ENCODE results near the gene POLR1G. TPM values are rescaled to one million over a fixed set of nuclear protein-coding genes. Genes with fewer than 3 reads are reported as not detected.

POLR1G gene
- total RNA-seq, 1 experiment from 2014 or later: 30.5 TPM

GRCh38 chr19:45442778-45443461 lies 36.5 kb downstream of the POLR1G start:
- TF ChIP-seq ELF1 (IDR thresholded peaks at IDR 0.05; ENCODE audit: borderline replicate concordance, low read depth) (no peak), CBX3 (IDR thresholded peaks at IDR 0.05; ENCODE audit: low read depth) (no peak), POLR2A (IDR thresholded peaks at IDR 0.05; ENCODE audit: borderline replicate concordance, extremely low read depth, insufficient read depth, insufficient read length) (no peak), RAD21 (IDR thresholded peaks at IDR 0.05; ENCODE audit: low read depth) (no peak), POLR2AphosphoS5 (IDR thresholded peaks at IDR 0.05; ENCODE audit: low read depth, low read length) (no peak), REST (IDR thresholded peaks at IDR 0.05; ENCODE audit: low read depth) (no peak), SIN3A (IDR thresholded peaks at IDR 0.05; ENCODE audit: low read depth) (no peak), TCF7L2 (IDR thresholded peaks at IDR 0.05; ENCODE audit: borderline replicate concordance, extremely low read depth, insufficient read depth, insufficient read length) (no peak), MAX (IDR thresholded peaks at IDR 0.05) (no peak), FOSL1 (IDR thresholded peaks at IDR 0.05; ENCODE audit: low read depth) (no peak), CEBPB (IDR thresholded peaks at IDR 0.05; ENCODE audit: low read depth) (no peak), ZBTB33 (IDR thresholded peaks at IDR 0.05; ENCODE audit: extremely low read depth, insufficient replicate concordance, low read length) (no peak), EZH2phosphoT487 (IDR thresholded peaks at IDR 0.05; ENCODE audit: borderline replicate concordance) (no peak), ZNF274 (IDR thresholded peaks at IDR 0.05; ENCODE audit: low read depth, low read length) (no peak), SRF (IDR thresholded peaks at IDR 0.05; ENCODE audit: low read depth) (no peak)
- TF ChIP-seq, protein P1, sequence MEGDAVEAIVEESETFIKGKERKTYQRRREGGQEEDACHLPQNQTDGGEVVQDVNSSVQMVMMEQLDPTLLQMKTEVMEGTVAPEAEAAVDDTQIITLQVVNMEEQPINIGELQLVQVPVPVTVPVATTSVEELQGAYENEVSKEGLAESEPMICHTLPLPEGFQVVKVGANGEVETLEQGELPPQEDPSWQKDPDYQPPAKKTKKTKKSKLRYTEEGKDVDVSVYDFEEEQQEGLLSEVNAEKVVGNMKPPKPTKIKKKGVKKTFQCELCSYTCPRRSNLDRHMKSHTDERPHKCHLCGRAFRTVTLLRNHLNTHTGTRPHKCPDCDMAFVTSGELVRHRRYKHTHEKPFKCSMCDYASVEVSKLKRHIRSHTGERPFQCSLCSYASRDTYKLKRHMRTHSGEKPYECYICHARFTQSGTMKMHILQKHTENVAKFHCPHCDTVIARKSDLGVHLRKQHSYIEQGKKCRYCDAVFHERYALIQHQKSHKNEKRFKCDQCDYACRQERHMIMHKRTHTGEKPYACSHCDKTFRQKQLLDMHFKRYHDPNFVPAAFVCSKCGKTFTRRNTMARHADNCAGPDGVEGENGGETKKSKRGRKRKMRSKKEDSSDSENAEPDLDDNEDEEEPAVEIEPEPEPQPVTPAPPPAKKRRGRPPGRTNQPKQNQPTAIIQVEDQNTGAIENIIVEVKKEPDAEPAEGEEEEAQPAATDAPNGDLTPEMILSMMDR (IDR thresholded peaks at IDR 0.05 in 2 of 3, conservative IDR thresholded peaks at IDR 0.05 in 1 of 3; ENCODE audit: borderline replicate concordance in 1 of 3, insufficient read depth in 1 of 3, low read depth in 2 of 3, low read length in 2 of 3): no peak
- no peaks in the 10 kb centered on the region for H3K79me2 ChIP-seq (ENCODE audit: insufficient read depth, low read length)
- no peaks in the 10 kb centered on the region for H3K36me3 ChIP-seq (ENCODE audit: control insufficient read depth in 1 of 2, insufficient read depth in 2 of 2, low read length in 2 of 2)
- no peaks in the 10 kb centered on the region for H4K20me1 ChIP-seq (ENCODE audit: insufficient read depth)
- peak overlapping the region; percentile 42 to 48 for H3K4me3 ChIP-seq (replicated peaks in 1 of 2; ENCODE audit: low read depth in 1 of 2, low read length in 2 of 2)
- ChIA-PET RAD21 (ENCODE audit: low non-redundant PET in 1 of 2, low total read pairs in 2 of 2, uncharacterized antibody in 2 of 2, unreplicated experiment in 2 of 2) (no interaction called here), POLR2A (no interaction called here), CTCF (interaction anchor here (6.9 kb wide), 1 partner anchor 36 kb away, joined by 189 read pairs; no protein-coding TSS in a partner anchor)
- ATAC-seq (peak; percentile 13), DNase-seq (ENCODE audit: low read depth, low spot score) (no peak)
- H3K9me3 ChIP-seq (ENCODE audit: control insufficient read depth in 1 of 2, insufficient read depth in 1 of 2, low read depth in 1 of 2, low read length in 2 of 2): no peaks in the 10 kb centered on the region
- intact Hi-C loops (cut with micrococcal nuclease): no loop called here
- H3K4me2 ChIP-seq (ENCODE audit: low read length): peak overlapping the region; percentile 75
- H2AFZ ChIP-seq (ENCODE audit: low read depth, low read length, poor library complexity, severe bottlenecking): no peak overlapping the region
- H3K27me3 ChIP-seq (ENCODE audit: insufficient read depth, low read length): no peaks in the 10 kb centered on the region
- no peaks in the 10 kb centered on the region for H3K9me2 ChIP-seq (ENCODE audit: insufficient read depth)
- H3K27ac ChIP-seq (ENCODE audit: low read depth, low read length): peak overlapping the region; percentile 78
- TSS peak; percentile 61 for BruUV-seq (replicated peaks)
- H3K9ac ChIP-seq (ENCODE audit: low read length): peak overlapping the region; percentile 70
- peaks cover 28 to 57% of the 10 kb centered on the region in 2 experiments for H3K4me1 ChIP-seq (ENCODE audit: control insufficient read depth in 1 of 2, insufficient read depth in 2 of 2, low read length in 2 of 2)

All from HCT116 (cell line).